HG03442 (cell line): Measurements from ENCODE around the gene ESR1.

Source experiments
- ATAC-seq: cut with Tn5 transposase; IDR thresholded peaks from one replicate; pipeline ENCODE4 v1.9.1; 2021; ENCODE audit warnings: mild to moderate bottlenecking, moderate library complexity; ENCODE audit not compliant: unreplicated experiment

Gene ESR1

GRCh38 chr6:152089992-152090391, 282.5 kb downstream of the ESR1 start:
- ATAC-seq, result no peak

- ATAC-seq, result no peak
Measured at GRCh38 chr6:152091201-152091600, 283.7 kb downstream of the ESR1 start.

GRCh38 chr6:152091851-152092341, 284.4 kb downstream of the ESR1 start:
- ATAC-seq, result no peak

GRCh38 chr6:152093711-152094110, 286.2 kb downstream of the ESR1 start:
- ATAC-seq, result no peak

GRCh38 chr6:152094276-152094675, 286.8 kb downstream of the ESR1 start:
- ATAC-seq, result no peak

GRCh38 chr6:152094992-152095592, 287.6 kb downstream of the ESR1 start:
- no peak for ATAC-seq

- no peak for ATAC-seq
Measured at GRCh38 chr6:152096863-152097496, 289.5 kb downstream of the ESR1 start.

- ATAC-seq, result no peak
Measured at GRCh38 chr6:152098683-152099082, 291.2 kb downstream of the ESR1 start.

- ATAC-seq, result no peak
Measured at GRCh38 chr6:152099446-152100182, 292.1 kb downstream of the ESR1 start.

- no peak for ATAC-seq
Measured at GRCh38 chr6:152100183-152100618, 292.7 kb downstream of the ESR1 start.

GRCh38 chr6:152107973-152108372, 300.5 kb downstream of the ESR1 start:
- ATAC-seq, result no peak

GRCh38 chr6:152110886-152111820, 303.7 kb downstream of the ESR1 start:
- ATAC-seq, result no peak

- ATAC-seq, result peak; percentile 64
Measured at GRCh38 chr6:152112491-152113261, 305.2 kb downstream of the ESR1 start.

- peak; percentile 87 for ATAC-seq
Measured at GRCh38 chr6:152117156-152118133, 310.0 kb downstream of the ESR1 start.

- ATAC-seq, result no peak
Measured at GRCh38 chr6:152118224-152118623, 310.7 kb downstream of the ESR1 start.

GRCh38 chr6:152118678-152119077, 311.2 kb downstream of the ESR1 start:
- no peak for ATAC-seq

GRCh38 chr6:152119831-152120230, 312.3 kb downstream of the ESR1 start:
- ATAC-seq, result no peak

GRCh38 chr6:152121910-152122309, 314.4 kb downstream of the ESR1 start:
- ATAC-seq, result no peak

GRCh38 chr6:152122434-152122833, 315.0 kb downstream of the ESR1 start:
- no peak for ATAC-seq
